GM23338 (cell line): ENCODE data around the gene DIDO1. TPM values are rescaled to one million over a fixed set of nuclear protein-coding genes. Genes with fewer than 3 reads are reported as not detected.

ENCODE experiments used
- CREB1 ChIP-seq: fragments of 250-450 bp; sonication (Bioruptor Pico); IDR thresholded peaks from 2 replicates; pipeline ENCODE4 v1.5.0; 2020; ENCODE audit warnings: low read depth, mild to moderate bottlenecking, moderate library complexity
- NANOG ChIP-seq: IDR thresholded peaks from 2 replicates; pipeline ENCODE4 v1.6.1; 2016; ENCODE audit warnings: antibody characterized with exemption, borderline replicate concordance
- POLR2AphosphoS5 ChIP-seq: IDR thresholded peaks from 2 replicates; pipeline ENCODE4 v1.6.1; 2016; ENCODE audit warnings: antibody characterized with exemption, low read depth
- STAT1 ChIP-seq: IDR thresholded peaks from one replicate; pipeline ENCODE4 v1.6.1; 2016; ENCODE audit warnings: antibody characterized with exemption; ENCODE audit not compliant: unreplicated experiment
- ZNF331 ChIP-seq: fragments of 250-450 bp; sonication (Bioruptor Pico); IDR thresholded peaks from 2 replicates; pipeline ENCODE4 v1.5.0; 2020; ENCODE audit warnings: low read depth, mild to moderate bottlenecking, moderate library complexity
- polyA plus RNA-seq: library from polyadenylated mRNA; unstranded; fragments of >200 nt; fragmentation: Nextera tagmentation; extraction: Ambion mirVana; gene quantifications from 2 replicates; pipeline ENCODE4 v1.2.1, GENCODE V29; 2016
- total RNA-seq: library from RNA; depleted of rRNA; stranded (reverse); fragments of >200 nt; shearing (Covaris generic); gene quantifications from 2 replicates; pipeline ENCODE4 v1.2.3, GENCODE V29; 2014
- TF ChIP-seq, protein P1 (sequence below): fragments of 250-450 bp; sonication (Bioruptor Pico); IDR thresholded peaks from 2 replicates; pipeline ENCODE4 v1.5.0; 2020; ENCODE audit warnings: mild to moderate bottlenecking, moderate library complexity
- TF ChIP-seq, protein P2 (sequence below), 2 experiments: fragments of 200-600 bp in 1 of 2; sonication (generic) in 1 of 2; conservative IDR thresholded peaks; 2 replicates each; pipeline versions ENCODE4 v1.5.1 to v1.6.1; 2016 to 2017; ENCODE audit warnings: antibody characterized with exemption in 2 of 2, low read depth in 2 of 2, mild to moderate bottlenecking in 2 of 2, moderate library complexity in 1 of 2
- TF ChIP-seq, protein P3 (sequence below): IDR thresholded peaks from 2 replicates; pipeline ENCODE4 v1.6.1; 2016; ENCODE audit warnings: antibody characterized with exemption
- TF ChIP-seq, protein P4 (sequence below): IDR thresholded peaks from one replicate; pipeline ENCODE4 v1.6.1; 2018; ENCODE audit warnings: antibody characterized with exemption; ENCODE audit not compliant: unreplicated experiment

The DIDO1 gene
- total and polyA plus RNA-seq, 2 experiments from 2014 or later = 72.4 to 162 TPM

DNA sequence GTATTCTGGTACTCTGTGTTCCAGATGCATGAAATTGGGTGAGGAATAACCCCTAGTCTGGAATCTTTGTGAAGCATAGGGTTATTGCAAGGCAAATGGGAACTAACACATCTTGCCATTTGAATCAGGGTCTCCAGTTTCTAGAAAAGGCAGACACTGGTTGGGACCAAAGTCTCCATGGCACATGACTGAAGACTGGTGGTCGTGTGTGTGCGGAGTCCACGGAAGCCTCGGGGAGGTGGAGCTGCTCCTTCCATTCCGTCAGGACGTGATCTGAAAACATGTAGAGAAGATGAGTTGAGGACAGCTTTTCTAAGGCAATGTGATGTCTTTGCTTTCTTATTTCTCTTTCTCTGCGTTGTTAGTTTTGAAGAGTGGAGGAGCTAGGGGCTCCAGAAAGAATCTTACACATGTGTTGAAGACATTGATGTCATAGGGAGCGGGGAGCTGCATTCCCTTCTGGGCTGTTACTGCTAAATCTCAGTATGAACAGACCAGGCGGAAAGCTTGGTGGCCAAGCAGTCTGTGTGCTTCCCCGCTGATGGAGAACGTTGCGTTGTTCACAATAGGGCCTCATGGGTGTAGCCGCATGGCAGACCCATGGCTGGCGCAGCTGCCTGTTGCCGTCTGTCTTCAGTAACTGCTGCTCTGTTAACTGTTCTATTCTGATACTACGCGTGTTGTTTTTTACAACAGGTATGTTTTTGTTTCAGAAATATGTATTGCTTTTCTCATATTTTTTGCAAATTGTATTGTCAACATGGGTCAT is 21.4 kb upstream of the DIDO1 start (continued):
- TF ChIP-seq, protein P1, sequence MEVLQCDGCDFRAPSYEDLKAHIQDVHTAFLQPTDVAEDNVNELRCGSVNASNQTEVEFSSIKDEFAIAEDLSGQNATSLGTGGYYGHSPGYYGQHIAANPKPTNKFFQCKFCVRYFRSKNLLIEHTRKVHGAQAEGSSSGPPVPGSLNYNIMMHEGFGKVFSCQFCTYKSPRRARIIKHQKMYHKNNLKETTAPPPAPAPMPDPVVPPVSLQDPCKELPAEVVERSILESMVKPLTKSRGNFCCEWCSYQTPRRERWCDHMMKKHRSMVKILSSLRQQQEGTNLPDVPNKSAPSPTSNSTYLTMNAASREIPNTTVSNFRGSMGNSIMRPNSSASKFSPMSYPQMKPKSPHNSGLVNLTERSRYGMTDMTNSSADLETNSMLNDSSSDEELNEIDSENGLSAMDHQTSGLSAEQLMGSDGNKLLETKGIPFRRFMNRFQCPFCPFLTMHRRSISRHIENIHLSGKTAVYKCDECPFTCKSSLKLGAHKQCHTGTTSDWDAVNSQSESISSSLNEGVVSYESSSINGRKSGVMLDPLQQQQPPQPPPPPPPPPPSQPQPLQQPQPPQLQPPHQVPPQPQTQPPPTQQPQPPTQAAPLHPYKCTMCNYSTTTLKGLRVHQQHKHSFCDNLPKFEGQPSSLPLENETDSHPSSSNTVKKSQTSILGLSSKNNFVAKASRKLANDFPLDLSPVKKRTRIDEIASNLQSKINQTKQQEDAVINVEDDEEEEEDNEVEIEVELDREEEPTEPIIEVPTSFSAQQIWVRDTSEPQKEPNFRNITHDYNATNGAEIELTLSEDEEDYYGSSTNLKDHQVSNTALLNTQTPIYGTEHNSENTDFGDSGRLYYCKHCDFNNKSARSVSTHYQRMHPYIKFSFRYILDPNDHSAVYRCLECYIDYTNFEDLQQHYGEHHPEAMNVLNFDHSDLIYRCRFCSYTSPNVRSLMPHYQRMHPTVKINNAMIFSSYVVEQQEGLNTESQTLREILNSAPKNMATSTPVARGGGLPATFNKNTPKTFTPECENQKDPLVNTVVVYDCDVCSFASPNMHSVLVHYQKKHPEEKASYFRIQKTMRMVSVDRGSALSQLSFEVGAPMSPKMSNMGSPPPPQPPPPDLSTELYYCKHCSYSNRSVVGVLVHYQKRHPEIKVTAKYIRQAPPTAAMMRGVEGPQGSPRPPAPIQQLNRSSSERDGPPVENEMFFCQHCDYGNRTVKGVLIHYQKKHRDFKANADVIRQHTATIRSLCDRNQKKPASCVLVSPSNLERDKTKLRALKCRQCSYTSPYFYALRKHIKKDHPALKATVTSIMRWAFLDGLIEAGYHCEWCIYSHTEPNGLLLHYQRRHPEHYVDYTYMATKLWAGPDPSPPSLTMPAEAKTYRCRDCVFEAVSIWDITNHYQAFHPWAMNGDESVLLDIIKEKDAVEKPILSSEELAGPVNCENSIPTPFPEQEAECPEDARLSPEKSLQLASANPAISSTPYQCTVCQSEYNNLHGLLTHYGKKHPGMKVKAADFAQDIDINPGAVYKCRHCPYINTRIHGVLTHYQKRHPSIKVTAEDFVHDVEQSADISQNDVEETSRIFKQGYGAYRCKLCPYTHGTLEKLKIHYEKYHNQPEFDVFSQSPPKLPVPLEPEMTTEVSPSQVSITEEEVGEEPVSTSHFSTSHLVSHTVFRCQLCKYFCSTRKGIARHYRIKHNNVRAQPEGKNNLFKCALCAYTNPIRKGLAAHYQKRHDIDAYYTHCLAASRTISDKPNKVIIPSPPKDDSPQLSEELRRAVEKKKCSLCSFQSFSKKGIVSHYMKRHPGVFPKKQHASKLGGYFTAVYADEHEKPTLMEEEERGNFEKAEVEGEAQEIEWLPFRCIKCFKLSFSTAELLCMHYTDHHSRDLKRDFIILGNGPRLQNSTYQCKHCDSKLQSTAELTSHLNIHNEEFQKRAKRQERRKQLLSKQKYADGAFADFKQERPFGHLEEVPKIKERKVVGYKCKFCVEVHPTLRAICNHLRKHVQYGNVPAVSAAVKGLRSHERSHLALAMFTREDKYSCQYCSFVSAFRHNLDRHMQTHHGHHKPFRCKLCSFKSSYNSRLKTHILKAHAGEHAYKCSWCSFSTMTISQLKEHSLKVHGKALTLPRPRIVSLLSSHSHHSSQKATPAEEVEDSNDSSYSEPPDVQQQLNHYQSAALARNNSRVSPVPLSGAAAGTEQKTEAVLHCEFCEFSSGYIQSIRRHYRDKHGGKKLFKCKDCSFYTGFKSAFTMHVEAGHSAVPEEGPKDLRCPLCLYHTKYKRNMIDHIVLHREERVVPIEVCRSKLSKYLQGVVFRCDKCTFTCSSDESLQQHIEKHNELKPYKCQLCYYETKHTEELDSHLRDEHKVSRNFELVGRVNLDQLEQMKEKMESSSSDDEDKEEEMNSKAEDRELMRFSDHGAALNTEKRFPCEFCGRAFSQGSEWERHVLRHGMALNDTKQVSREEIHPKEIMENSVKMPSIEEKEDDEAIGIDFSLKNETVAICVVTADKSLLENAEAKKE (CRISPR knock-in tag) = no peak
- TF ChIP-seq CREB1 (CRISPR knock-in tag) (no peak), STAT1 (no peak), ZNF331 (CRISPR knock-in tag) (no peak), POLR2AphosphoS5 (no peak), NANOG (no peak)
- TF ChIP-seq, protein P2, sequence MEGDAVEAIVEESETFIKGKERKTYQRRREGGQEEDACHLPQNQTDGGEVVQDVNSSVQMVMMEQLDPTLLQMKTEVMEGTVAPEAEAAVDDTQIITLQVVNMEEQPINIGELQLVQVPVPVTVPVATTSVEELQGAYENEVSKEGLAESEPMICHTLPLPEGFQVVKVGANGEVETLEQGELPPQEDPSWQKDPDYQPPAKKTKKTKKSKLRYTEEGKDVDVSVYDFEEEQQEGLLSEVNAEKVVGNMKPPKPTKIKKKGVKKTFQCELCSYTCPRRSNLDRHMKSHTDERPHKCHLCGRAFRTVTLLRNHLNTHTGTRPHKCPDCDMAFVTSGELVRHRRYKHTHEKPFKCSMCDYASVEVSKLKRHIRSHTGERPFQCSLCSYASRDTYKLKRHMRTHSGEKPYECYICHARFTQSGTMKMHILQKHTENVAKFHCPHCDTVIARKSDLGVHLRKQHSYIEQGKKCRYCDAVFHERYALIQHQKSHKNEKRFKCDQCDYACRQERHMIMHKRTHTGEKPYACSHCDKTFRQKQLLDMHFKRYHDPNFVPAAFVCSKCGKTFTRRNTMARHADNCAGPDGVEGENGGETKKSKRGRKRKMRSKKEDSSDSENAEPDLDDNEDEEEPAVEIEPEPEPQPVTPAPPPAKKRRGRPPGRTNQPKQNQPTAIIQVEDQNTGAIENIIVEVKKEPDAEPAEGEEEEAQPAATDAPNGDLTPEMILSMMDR (conservative IDR thresholded peaks at IDR 0.05; ENCODE audit: low read depth in 2 of 2) = no peak
- TF ChIP-seq, protein P3, sequence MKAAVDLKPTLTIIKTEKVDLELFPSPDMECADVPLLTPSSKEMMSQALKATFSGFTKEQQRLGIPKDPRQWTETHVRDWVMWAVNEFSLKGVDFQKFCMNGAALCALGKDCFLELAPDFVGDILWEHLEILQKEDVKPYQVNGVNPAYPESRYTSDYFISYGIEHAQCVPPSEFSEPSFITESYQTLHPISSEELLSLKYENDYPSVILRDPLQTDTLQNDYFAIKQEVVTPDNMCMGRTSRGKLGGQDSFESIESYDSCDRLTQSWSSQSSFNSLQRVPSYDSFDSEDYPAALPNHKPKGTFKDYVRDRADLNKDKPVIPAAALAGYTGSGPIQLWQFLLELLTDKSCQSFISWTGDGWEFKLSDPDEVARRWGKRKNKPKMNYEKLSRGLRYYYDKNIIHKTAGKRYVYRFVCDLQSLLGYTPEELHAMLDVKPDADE = no peak
- TF ChIP-seq, protein P4, sequence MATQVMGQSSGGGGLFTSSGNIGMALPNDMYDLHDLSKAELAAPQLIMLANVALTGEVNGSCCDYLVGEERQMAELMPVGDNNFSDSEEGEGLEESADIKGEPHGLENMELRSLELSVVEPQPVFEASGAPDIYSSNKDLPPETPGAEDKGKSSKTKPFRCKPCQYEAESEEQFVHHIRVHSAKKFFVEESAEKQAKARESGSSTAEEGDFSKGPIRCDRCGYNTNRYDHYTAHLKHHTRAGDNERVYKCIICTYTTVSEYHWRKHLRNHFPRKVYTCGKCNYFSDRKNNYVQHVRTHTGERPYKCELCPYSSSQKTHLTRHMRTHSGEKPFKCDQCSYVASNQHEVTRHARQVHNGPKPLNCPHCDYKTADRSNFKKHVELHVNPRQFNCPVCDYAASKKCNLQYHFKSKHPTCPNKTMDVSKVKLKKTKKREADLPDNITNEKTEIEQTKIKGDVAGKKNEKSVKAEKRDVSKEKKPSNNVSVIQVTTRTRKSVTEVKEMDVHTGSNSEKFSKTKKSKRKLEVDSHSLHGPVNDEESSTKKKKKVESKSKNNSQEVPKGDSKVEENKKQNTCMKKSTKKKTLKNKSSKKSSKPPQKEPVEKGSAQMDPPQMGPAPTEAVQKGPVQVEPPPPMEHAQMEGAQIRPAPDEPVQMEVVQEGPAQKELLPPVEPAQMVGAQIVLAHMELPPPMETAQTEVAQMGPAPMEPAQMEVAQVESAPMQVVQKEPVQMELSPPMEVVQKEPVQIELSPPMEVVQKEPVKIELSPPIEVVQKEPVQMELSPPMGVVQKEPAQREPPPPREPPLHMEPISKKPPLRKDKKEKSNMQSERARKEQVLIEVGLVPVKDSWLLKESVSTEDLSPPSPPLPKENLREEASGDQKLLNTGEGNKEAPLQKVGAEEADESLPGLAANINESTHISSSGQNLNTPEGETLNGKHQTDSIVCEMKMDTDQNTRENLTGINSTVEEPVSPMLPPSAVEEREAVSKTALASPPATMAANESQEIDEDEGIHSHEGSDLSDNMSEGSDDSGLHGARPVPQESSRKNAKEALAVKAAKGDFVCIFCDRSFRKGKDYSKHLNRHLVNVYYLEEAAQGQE = no peak
